EH (cell line): Measurements from ENCODE around the gene FFAR4.

Source experiments
- DNase-seq: peaks from one replicate; pipeline ENCODE4 v3.0.0-alpha.2; 2015; ENCODE audit warnings: low read depth

FFAR4 gene

DNA sequence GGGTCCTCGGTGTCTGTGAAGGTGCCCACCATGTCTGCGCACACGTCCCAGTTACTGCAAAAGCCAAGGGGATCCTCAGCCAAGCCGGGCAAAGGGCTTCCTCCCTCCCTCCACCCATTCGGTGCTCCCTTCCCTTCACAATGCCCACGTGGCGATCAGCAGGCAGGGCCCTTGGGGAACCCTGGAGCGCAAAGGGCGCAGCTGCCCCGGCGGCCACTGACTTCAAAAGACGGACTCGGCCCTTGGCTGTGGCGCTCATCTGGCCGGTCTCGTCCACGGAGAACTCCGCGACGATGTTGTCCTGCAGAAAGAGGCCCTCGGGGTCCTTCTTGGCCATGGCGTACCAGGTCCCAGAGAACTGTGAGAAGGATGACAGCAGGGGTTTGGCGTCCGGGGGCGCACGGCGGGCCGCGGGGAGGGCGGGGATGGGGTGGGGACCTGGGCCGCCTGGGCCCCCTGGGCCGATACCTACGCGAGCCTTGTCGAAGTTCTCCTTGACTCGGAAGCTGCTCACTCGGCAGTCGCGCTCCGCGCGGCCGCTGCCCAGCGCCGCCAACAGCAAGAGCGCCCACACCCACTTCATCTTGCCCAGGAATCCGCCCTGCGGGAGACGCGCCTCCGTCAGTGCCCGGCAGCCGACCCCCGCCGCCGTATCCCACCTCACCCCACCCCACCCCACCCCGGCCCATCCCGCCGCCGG lies 34.1 kb downstream of the FFAR4 start:
- DNase-seq = peak; percentile 21

DNA sequence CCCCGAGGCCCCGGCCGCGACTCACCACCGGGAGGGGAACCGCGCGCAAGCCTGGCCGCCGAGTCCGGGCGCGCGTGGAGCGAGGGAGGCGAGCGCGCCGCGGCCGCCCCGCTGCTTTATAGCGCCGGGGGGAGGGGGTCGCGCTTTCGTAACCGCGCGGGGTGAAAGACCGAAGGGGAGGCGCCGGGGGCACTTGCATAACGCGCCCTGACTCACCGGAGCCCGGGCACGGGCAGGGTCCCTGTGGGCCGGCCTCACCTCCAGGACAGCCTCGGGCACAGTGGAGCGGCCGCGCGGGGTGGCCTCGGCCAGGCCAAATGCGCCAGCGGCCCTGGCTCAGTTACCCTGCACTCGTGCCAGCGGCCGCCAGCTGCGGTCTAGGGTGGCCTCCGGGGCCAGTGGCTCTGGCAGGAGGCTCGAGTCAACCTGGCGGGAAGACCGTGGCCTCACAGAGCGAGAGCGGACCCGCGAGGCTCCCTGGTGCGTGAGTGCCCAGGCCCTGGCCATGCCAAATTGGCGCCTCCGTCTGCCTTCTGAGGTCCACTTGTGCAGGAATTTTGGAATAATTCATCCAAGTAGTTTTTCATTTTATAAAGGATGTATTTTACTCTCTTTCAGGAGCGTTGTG lies 34.8 kb downstream of the FFAR4 start, which contains the start of gene RBP4:
TSS of gene RBP4 (minus strand) at position 90 of the 628 bp plus-strand sequence. CDS start 207 bp downstream, outside the sequence.
- no peak for DNase-seq

DNA sequence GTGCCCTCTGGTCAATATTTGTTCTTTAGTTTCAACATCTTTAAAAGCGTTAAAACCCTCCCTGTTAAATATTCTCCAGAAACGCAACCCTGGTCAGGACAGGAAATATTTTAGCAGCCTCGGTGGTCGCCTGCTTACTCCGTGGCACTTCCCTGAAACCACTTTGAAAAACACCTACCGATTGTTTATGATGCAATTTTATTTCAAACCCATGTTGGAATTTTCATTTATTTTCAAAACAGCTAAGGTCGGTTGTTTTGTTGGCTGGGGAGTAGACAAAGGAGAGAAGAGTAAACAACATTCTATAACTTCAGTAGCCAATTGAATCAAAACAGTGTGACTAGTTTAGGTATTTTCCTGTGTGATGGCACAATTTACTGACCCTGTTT lies 35.3 kb downstream of the FFAR4 start:
- DNase-seq = no peak

DNA sequence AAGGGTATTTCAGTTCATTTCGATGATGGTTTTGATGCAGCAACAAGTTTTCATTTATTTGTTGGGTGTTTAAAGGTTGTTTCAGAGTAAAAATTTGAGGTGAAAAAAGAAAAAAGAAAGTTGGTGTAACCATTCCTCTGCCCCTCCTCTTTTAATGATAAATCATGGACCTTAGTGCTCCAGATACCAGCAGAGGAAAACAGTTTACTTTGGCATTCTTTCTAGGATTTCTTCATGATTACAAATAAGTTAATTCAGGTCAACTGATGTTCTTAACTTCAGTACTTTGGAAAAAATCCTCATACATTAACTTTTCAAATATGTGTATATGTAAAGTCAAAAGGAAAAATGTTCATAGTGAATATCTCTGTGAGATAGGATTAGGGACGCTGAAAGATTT lies 36.6 kb downstream of the FFAR4 start:
- no peak for DNase-seq

DNA sequence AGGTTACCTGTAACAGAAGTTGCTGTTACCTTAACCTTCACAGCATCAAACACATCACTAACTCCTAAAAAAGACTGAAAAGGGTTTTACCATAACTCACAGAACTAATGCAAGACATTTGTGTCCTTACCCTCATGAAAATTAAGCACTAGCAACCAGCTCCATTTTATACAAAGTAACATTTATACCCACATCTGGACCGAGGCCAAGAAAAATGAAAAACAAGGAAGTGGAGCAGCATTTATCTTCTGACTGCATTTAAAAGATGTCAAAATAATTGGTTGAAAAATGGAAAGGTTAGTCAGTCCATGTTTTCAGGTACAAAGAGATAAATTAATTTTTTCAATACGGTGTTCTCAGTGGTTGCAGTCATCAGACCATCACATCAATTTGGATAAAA lies 37.7 kb downstream of the FFAR4 start:
- no peak for DNase-seq

DNA sequence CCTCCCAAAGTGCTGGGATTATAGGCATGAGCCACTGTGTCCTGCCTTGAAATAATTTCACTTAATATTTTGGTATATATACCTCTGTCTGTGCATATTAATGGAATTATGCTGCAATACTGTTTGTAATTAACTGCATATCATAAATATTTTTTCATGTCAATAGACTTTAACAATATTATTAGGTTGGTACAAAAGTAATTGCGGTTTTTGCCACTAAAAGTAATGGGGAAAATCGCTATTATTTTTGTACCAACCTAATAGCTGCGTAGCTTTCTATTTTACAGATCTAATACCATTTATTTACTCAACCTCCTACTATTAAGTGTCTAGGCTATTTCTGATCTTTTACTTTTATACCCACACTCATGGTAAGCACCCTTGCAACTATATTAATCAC lies 42.0 kb downstream of the FFAR4 start:
- no peak for DNase-seq

DNA sequence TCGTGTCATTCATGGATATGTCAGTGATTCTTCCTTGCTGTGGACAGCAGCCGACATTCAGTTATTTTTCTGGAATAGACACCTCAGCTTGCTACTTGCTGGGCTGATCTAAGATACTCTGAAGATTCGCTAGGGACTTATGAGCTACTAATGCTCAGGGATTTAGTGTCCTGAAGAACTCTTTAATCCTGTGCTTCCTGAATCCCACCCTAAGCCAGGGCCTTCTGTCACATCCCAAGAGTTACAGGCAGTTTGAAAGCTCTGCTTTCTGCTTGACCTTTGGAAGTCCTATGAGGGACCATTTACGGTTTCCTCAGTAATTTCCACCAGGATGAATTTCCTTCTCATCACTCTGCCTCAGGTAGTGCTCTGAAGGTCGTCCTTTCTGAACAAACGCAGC lies 45.8 kb downstream of the FFAR4 start, which contains the start of gene PDE6C:
TSS of gene PDE6C (plus strand) at position 227 of the 400 bp plus-strand sequence. CDS start 189 bp downstream, outside the sequence.
- DNase-seq = no peak

DNA sequence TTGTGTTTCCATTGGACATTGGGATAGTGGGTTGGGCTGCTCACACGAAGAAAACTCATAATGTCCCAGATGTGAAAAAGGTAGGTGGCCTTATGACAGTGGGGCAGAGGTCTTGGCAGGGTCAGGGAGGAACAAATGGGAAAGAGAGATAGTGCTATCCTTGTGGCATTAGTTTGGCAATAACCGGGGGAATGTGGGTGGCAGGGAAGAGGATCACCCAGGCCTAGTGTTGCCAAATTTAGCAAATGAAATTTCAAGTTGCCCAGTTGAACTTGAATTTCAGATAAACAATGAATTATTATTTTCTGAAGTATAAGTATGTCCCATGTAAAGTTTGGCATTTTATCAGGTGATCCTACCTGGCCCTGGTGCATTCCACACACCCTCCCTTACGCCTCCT lies 46.7 kb downstream of the FFAR4 start:
- no peak for DNase-seq

DNA sequence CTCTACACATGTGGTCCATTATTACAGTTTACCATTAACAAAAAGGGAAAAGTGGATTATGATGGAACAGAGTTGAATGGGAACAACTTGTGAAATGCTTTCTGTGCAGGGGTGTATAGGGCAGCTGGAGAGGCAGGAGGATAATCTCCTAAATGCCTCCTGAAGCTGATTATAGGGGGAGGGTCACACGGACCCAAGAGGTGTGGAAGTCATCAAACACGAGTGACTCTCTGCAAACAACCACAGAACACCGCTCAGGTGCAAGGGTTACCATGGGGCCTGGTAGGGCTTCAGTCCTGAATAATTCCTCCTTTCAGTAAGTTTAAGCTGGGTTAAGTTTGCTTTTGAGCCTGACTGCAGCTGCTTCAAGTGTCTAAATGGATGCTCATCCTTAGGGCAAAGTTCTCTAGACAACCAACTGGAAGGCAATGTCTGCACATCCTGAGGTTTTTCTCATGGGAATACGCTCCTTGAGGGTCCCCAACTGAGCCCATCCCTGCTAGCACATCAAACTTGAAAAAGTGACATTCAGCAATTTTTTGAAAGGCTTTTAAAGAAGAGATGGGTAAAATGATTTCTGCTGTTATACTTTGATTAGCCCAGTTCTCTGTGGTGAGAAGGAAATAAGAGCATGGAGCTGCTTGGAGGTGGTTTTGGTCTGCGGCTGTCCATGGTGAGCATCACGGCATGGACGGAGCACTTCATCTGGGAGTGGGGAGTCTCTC lies 47.8 kb downstream of the FFAR4 start:
- no peak for DNase-seq

DNA sequence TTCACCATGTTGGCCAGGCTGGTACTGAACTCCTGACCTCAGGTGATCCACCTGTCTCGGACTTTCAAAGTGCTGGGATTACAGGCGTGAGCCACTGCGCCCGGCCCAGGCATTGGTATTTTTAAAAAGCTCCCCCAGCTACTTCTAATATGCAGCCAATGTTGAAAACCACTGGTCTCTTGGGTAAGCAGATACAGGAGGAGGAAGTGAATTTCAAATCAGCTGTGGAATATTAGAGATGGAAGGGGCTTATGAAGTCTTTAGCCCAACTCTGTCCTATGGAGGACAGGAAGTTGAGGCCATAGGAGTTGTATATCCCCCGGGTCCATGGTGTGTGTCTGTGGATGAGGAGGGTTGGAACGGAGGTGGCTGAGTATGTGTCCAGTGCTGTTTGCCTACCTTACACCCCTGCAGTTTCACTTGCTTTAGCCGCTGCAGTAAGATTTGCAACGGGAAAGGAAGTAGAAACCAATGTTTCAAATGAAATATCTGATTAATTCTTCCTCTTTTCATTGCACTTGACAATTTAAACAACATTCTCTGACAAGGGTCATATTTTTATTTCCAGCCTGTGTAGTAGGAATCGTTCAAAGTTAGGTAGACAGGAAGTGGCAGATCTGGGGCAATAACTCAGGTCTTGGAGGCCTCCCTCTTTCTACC lies 49.2 kb downstream of the FFAR4 start:
- no peak for DNase-seq

DNA sequence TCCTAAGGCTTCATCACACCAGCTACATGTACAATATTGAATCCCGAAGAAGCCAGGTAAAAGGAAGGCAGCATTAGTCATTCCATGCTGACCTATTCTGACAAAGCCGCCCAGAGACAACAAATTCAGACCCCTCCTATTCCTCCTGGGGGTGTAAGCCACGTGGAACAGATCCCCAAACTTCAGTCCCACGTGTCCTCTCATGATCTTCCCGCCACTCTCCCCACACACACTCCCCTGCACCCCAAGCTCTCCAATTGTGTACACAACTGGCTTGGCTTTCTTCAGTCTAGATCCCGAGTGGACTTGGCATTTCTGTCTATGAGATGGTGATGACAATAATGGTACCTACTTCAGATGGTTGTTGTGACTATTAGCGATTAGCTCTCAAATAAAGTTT lies 54.5 kb downstream of the FFAR4 start:
- DNase-seq = no peak

DNA sequence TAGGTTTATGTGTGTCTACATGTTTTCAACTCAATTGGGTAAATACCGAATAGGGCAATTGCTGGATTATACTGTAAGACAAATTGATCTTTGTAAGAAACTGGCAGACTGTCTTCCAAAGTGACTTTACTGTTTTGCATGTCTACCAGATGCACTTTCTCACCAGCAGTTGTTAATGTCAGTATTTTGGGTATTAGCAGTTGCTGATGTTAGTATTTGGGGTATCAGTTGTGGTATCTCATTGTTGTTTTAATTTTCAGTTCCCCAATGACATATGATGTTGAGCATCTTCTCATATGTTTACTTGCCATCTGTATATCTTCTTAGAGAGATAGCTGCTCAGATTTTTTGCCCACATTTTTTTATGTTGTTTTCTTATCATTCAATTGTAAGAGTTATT lies 56.5 kb downstream of the FFAR4 start:
- DNase-seq = no peak

DNA sequence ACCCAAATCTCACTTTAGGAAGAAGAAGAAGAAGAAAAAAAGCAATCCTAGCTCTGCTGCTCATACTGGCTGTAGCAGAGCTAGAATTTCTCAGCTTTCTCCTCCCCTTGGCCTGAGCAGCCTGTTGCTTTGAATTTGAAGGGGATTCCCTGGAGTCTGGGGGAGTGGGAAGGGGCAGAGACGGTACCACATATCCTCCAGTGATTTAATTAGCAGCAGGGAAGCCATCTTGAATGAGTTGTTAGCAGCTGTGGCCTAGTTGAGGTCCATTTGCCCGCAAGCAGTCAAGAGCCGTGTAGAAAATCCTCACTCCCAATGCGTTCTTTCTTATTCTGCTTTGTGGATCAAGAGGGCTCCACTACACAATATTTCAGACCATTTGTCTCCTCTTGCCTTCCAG lies 62.4 kb downstream of the FFAR4 start:
- DNase-seq = no peak

DNA sequence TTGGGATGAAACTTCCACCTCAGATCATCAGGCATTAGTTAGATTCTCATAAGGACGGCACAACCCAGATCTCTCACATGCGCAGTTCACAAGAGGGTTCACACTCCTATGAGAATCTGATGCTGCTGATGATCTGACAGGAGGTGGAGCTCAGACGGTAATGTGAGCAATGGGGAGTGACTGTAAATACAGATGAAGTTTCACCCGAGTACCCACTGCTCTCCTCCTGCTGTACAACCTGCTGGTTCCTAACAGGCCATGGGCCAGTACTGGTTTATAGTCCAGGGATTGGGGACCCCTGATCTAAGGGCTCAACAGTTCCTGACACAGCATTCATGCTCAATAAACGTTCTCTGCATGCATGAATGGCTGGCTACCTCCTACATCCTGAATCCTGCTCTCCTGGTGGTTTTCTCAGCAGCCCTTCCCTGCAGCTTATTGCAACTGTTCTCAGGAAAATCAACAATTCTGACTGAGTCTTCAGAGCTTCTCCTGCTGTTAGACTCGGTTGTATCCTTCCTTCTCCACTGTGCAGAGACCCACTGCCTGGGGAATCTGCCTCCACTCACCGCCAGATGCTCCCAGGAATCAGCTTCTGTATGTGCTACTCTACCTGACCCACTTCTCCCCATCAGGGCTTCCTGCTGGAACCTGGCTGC lies 63.3 kb downstream of the FFAR4 start:
- no peak for DNase-seq

DNA sequence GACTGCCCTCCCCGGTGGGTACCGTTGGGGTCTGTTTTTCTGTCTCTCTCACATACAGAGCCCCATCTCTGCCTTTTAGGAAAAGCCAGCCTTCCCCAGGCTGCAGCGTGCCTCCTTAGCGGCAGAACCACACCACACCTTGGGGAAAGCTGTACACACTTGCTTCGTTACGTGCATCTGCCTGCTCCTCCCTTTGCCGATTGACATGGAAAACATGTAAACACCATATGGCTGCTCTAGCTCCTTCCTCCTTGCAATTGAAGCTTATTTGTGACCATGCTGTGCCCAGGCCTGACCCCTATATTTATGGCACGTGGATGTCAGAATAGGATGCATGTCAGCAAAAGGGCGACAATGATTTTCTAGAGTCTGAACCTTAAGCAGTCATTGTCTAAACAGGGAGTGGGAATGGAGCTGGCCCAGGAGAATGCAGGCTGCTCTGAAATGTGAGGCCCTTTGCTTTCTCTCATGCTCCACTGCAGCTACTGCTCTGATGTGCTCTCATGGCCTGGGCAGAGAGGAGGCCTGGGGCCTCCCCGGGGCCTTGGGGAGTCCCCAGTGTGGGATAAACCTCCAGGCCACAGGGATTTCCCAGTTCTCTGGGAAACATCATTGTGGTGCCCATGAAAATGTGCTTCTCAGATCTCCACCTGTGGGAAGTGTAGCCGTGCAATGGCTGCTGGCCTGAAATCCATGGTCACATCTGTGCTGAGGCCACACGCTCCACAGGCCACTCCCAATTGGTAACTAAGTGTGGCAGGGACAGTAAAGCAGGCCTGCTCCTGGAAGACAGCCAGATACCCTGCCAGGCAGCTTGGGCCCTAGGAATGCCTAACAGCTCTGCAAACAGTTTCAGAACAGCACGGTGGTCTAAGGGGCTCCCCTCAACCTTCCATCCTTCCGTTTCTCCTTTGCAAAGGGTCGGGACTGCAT lies 64.4 kb downstream of the FFAR4 start:
- DNase-seq = no peak
